Measurements from ENCODE around the gene NRAP.
"Not testable (repeated sequence)": the region's sequence is repeated elsewhere in the genome, so short reads cannot be mapped to it uniquely, and the experiment has no call there.

The NRAP gene

DNA sequence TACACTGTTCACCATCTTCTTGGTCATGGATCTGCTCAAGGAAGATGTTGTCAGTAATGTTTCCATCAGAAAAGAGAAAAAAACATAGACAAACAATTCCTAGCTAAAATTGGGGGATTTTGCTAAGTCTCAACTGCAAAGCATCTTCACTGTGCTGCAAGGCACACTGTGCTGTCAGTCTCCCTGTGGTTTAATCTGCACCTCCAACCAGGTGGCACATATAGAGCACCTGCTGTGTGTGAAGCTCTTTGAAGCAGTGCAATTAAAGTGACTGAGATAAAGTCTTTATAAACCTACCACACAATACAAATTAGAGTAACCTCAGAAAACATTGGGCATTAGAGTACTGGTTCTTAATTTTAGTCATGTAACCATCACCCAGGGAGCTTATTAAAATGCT lies 6.3 kb downstream of the NRAP start:
- TF ChIP-seq CTCF (IDR thresholded peaks at IDR 0.05) = no peak
- no peaks in the 10 kb centered on the region for H3K36me3 ChIP-seq
- H3K9me3 ChIP-seq = no peaks in the 10 kb centered on the region
- no peaks in the 10 kb centered on the region for H3K4me1 ChIP-seq (ENCODE audit: control insufficient read depth in 1 of 2, insufficient read depth in 1 of 2, low read depth in 1 of 2, low read length in 1 of 2)
- H3K4me3 ChIP-seq (ENCODE audit: low read depth in 1 of 2, low read length in 1 of 2) = no peak overlapping the region
- H3K27ac ChIP-seq = no peak overlapping the region
- peaks cover 4% of the 10 kb centered on the region for H3K27me3 ChIP-seq

DNA sequence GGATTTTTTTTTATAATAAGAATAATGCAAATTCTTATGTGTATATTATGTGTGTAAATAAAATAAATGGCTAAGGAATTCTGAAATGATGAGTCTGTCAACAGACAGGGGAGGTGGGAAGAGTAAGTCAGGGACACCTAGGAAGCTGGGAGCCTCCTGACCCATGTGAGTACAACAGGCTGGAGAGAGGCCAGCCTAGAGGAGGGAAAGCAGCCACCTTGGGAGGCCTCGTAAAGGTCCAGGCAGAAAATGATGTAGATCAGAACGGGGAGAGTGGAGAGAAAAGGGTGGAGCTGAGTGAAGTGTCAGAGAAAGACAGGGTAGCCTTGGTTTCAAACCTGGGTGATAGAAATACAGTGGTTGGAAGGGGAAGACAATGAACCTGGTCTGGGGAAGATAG lies 6.9 kb downstream of the NRAP start:
- H3K9me3 ChIP-seq = no peaks in the 10 kb centered on the region
- no peak overlapping the region for H3K27ac ChIP-seq
- TF ChIP-seq CTCF (IDR thresholded peaks at IDR 0.05) = no peak
- no peak overlapping the region for H3K4me3 ChIP-seq (ENCODE audit: low read depth in 1 of 2, low read length in 1 of 2)
- no peaks in the 10 kb centered on the region for H3K4me1 ChIP-seq (ENCODE audit: control insufficient read depth in 1 of 2, insufficient read depth in 1 of 2, low read depth in 1 of 2, low read length in 1 of 2)
- H3K27me3 ChIP-seq = peaks cover 4% of the 10 kb centered on the region
- no peaks in the 10 kb centered on the region for H3K36me3 ChIP-seq

DNA sequence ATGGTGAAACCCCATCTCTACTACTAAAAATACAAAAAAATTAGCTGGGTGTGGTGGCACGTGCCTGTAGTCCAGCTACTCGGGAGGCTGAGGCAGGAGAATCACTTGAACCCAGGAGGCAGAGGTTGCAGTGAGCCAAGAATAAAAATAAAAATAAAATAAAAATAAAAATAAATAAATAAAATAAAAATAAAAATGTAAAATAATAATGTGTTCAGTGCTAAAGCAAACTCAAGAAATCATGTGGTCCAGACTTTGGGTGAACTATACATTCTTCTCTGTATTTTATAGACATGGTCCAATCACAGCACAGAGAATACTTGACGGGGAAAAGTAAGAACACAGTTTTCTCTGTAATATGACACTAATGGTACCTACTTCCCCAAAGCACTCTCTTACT lies 11.4 kb downstream of the NRAP start:
- H3K27ac ChIP-seq; H3K4me3 ChIP-seq (ENCODE audit: low read depth in 1 of 2, low read length in 1 of 2); H3K9me3 ChIP-seq; H3K36me3 ChIP-seq; H3K27me3 ChIP-seq; H3K4me1 ChIP-seq (ENCODE audit: control insufficient read depth in 1 of 2, insufficient read depth in 1 of 2, low read depth in 1 of 2, low read length in 1 of 2): not testable (repeated sequence)

DNA sequence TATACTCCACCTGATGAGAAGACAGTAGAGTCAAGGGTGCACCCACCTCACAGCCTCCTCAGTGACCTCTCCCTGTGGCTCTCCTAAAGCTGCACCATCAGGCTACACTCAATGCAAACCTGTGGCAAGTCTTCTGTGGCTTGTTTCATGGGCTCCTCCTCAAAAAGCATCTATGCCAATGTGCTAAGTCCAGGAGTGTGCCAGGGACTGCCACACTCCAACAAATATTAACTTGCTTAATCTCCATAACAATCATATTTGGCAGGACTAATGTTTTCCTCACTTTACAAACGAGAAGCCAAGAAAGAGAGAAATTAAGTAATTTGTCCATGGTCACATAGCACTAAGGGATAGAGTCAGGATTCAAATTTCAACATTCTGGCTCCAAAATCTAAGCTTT lies 11.9 kb downstream of the NRAP start:
- Histone ChIP-seq H3K4me3 (ENCODE audit: low read depth in 1 of 2, low read length in 1 of 2) (no peak overlapping the region), H3K9me3 (no peaks in the 10 kb centered on the region), H3K36me3 (no peaks in the 10 kb centered on the region), H3K4me1 (ENCODE audit: control insufficient read depth in 1 of 2, insufficient read depth in 1 of 2, low read depth in 1 of 2, low read length in 1 of 2) (no peaks in the 10 kb centered on the region), H3K27ac (no peak overlapping the region), H3K27me3 (peaks cover 4% of the 10 kb centered on the region)
- no peak for TF ChIP-seq CTCF (IDR thresholded peaks at IDR 0.05)

GRCh38 chr10:113651021-113651420 lies 12.8 kb downstream of the NRAP start:
- TF ChIP-seq CTCF (IDR thresholded peaks at IDR 0.05) = no peak
- no peak overlapping the region for H3K4me3 ChIP-seq (ENCODE audit: low read depth in 1 of 2, low read length in 1 of 2)
- H3K27me3 ChIP-seq = peaks cover 4% of the 10 kb centered on the region
- H3K4me1 ChIP-seq (ENCODE audit: control insufficient read depth in 1 of 2, insufficient read depth in 1 of 2, low read depth in 1 of 2, low read length in 1 of 2) = no peaks in the 10 kb centered on the region
- H3K9me3 ChIP-seq = no peaks in the 10 kb centered on the region
- H3K36me3 ChIP-seq = no peaks in the 10 kb centered on the region
- no peak overlapping the region for H3K27ac ChIP-seq

GRCh38 chr10:113650172-113650571 lies 13.7 kb downstream of the NRAP start:
- Histone ChIP-seq H3K4me3 (ENCODE audit: low read depth in 1 of 2, low read length in 1 of 2) (no peak overlapping the region), H3K27ac (no peak overlapping the region), H3K9me3 (no peaks in the 10 kb centered on the region), H3K4me1 (ENCODE audit: control insufficient read depth in 1 of 2, insufficient read depth in 1 of 2, low read depth in 1 of 2, low read length in 1 of 2) (no peaks in the 10 kb centered on the region), H3K36me3 (no peaks in the 10 kb centered on the region), H3K27me3 (peaks cover 4% of the 10 kb centered on the region)
- TF ChIP-seq CTCF (IDR thresholded peaks at IDR 0.05) = no peak

Measured in neutrophil (primary cell).